NCI-H774 (cell line): ENCODE results near the gene HNRNPA1L2.
"Not testable (repeated sequence)": the region's sequence is repeated elsewhere in the genome, so short reads cannot be mapped to it uniquely, and the experiment has no call there.

Experiments used
- DNase-seq: peaks from one replicate; lab custom pipeline; 2025; lab: John Stamatoyannopoulos, UW

The HNRNPA1L2 gene

DNA sequence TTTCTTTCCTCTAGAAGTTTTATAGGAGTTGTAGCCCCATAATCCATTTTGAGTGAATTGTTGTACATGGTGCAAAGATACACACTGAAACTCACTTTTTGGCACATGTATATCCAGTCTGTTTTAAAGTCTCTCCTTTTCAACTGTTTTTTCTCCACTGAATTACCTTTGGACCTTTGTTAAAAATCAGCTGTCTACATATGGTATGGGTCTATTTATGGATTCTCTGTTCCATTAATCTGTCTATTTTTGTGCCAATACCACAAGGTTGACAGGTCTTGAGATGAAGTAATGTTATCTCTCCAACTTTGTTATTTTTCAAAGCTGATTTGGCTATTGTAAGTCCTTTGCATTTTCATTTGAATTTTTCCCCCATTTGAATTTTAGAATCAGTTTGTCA lies 4.7 kb downstream of the HNRNPA1L2 start:
- no peak for DNase-seq

DNA sequence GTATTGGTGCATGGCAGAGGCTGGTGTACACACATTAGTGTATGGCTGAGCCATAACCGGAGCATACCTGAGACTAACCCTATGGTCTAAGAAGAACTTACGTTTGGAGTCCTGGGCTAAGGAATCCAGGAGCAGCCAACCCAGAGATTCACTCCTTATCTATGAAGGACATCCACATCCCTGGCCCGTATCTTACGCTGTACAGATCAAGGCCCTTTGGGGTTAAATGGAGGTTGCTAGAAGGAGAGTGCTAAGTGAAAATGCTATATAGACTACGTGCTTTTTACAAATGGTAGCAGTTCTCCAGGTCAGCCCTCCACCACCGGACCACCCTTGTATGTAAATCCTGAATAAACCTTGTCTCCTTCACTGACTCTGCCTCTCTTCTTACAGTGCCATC lies 8.5 kb downstream of the HNRNPA1L2 start:
- DNase-seq: no peak

DNA sequence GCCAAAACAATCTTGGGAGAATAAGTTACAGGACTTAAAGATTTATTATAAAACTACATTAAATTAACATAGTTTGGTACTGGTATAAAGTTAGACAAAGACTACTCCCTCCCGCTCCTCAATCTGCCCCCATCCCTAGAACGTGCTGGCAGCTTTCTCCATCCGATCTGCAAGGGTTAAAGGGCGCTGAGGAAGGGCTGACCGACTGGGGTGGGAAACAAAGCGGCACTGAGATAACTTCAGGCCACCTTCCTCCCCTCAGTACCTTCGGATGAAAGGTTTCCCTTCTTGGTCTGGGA lies 9.6 kb downstream of the HNRNPA1L2 start:
- no peak for DNase-seq

DNA sequence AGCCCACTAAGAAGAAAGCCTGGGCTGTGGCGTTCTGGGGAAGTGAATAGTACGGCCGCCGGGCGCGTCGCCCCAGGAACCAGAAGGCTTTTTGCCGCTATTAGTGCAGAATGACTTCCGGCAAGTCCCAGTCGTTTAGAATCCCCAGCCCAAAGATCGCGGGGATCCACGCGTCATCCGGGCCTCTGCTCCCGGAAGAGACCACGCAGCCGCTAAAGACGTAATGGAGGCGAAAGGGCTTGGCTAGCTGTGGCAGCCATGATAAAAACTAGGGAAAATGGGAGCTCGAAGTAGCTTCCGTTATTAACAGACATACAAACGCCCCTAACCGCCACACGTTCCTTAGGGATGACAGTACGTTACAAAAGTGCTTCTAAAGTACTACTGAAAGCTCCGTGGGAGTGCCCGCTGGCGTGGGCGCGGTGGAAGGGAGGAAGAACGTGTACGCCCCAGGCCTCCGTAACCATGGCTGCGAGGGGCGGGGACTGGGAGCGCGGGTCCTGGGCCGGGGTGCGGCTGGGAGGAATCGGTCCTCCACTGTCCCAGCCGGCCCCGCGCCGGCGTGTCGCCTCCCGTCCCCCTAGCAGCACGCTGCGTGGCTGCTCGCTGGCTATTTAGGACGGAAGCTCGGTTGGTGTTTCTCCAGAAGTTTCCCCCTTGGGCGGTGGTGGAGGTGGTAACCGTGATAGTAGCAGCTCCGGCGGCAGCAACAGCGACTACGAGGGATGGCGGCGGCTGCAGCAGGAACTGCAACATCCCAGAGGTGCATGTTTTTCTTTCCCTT lies 10.2 kb downstream of the HNRNPA1L2 start, which contains the start of gene SUGT1:
Gene SUGT1 (plus strand): TSS at position 641 of the 784 bp plus-strand sequence. CDS start 85 bp downstream, at position 726.
- peak; percentile 90 for DNase-seq

DNA sequence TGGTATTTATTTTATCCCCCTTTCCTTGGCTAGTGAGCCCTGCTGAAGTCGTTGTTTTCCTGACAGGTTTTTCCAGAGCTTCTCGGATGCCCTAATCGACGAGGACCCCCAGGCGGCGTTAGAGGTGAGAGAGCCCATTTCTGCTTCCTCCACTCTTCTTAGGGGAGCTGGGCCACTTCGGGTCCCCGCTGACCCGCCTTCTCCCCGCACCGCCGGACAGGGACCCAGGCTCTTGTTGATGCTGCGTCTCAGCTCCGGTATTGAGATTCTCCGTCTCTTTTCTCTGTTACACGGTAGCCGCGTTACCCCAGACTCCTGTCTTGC lies 10.7 kb downstream of the HNRNPA1L2 start:
- no peak for DNase-seq

DNA sequence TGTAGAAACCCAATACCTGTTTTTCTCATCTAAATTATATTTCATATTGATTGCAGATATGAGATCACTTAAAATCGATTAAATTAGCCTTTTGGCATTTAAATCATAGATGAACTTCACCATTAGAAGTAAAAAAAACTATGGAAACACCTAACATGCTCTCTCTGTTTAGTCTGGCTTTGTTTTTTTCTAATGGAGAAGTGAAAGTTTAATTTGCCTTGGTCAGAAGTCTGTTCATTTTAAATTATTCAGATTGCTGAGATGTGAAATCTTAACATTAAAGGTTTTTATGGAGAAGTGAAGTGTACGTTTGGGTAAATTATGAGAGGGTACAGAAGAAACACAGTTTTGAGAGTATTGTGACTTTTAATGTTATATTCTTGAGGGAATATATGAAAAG lies 17.1 kb downstream of the HNRNPA1L2 start:
- DNase-seq: no peak

DNA sequence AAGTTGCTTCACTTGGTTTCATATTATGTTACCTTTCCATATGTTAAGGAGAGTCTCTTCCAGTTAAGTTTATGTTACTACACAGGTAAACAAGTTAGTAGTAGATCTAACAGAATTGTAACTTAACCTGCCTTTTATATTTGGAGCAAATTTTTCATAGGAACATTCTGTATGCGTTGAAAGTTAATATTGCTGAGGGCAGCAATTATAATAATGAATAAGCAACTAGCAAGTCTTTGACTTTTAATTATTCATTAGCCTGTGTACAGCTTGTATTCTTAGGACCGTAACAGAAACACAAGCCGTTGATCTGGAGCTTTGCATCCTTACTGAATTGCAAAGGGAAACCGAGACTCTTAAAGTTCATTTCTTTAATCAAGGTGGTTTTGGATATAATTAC lies 22.0 kb downstream of the HNRNPA1L2 start:
- DNase-seq: no peak

DNA sequence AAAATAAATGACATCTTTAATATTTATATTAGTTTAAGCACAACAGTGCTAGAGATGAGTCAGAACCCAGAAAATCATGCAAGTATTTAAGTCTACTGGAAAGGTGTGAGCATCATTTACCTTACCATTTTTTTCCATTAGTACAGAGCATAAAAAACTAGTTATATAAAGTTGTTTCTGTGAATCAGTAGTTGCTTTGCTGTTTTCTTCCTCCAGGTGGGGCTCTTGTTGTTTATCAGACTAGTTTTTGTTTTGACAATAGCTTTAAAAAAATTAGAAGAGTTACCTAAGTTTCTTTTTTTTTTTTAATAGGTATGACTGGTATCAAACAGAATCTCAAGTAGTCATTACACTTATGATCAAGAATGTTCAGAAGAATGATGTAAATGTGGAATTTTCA lies 23.1 kb downstream of the HNRNPA1L2 start:
- DNase-seq: no peak

DNA sequence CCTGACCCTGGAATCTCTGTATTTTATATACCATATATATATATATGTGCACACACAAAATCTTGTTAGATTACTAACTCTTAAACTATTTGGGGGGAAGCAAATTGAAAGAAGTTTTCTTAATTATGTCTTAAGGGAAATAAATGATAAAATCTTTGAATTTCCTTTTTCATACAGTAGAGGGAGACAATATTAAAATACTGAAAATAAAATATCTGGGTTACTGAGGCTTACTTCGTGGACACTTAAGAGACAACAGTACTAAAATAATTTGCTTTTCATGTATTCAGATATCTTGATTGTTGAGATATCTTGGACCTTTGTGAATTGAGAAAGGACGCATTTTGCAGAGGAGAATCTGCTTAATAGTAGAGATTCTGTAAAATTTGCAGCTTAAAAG lies 27.4 kb downstream of the HNRNPA1L2 start:
- DNase-seq: no peak

DNA sequence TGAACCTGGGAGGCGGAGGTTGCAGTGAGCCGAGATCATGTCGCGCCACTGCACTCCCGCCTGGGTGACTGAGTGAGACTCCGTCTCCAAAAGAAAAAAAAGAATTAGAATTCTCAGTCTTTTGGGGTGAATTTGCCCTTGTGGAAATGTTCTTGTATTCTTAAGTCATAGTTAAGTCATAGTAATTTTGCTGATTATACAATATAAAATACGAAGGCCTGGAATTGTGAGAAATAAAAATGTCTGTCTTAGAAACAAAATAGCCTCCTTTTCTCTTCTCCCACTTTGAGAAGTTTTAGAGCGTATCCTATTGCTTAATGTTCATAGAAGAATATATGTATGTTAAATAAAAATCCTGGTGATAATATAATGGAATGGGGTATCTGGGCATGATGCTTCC lies 28.5 kb downstream of the HNRNPA1L2 start:
- no peak for DNase-seq

DNA sequence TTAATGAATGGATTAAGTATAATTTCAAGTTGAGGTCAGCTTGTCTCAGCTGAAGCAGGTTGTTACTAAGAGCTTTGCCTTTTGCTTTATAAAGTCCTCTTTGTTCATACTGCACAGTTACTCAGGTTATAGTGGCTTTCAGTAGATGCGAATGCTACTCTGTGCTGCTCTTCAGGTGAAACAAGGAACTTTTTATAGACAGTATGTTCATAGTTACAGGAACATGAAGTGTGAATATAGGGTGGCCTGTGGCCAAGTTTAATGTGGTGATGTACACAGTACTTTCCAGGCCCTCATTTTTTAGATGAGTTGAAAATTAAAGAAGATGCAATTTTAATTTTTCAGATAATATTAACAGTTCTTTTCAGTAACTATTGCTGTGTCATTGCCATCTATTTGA lies 31.2 kb downstream of the HNRNPA1L2 start:
- no peak for DNase-seq

DNA sequence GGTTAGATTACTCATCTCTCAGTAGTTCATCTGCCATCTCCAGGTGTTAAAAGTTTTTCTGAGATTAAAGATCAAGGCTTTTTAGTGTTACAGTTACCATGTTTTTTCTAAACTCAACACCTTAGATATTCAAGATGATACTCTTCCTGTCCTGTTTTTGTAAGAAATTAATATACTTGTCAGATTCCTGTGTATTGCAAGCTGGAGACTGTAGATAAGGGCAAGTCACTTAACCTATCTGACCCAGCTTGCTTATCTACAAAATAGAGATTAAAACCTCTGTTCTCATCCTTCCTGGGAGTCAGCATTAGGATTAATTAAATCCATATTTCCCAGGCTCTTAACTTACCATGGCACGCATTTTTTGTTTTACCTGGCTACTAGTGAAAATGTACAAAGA lies 35.6 kb downstream of the HNRNPA1L2 start:
- DNase-seq: no peak

DNA sequence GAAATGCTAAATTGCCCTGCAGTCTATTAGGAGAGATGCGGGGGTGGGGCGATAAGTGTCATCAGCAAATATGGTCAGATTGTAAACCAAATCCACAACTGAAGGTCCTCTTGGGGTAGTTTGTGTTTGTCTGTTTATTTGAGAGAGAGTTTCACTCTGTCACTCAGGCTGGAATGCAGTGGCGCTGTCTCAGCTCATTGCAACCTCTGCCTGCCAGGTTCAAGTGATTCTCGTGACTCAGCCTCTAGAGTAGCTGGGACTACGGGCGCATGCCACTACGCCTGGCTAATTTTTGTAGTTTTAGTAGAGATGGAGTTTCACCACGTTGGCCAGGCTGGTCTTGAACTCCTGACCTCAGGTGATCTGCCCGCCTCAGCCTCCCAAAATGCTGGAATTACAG lies 43.6 kb downstream of the HNRNPA1L2 start:
- DNase-seq: not testable (repeated sequence)

DNA sequence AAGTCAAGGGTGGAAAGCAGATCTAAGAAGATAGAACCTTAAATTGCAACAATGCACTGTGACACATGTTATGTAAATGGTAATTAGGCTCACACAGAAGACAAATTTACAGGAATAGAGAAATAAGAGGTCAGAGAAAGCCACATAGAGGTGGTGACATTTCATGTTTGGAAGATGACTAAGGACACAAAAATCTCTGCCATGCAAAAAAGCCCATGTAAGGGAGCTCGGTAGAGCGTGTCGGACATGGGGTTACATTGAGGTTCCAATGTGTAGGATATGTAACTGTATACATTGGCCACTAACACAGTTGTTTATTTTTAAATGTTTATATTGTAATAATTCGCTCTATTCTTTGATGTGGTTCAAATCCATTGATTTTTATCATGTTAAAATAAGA lies 44.1 kb downstream of the HNRNPA1L2 start:
- no peak for DNase-seq
